Activated CD8-positive, alpha-beta T cell treated with anti-CD3 and anti-CD28 coated beads for 36 hours (primary cell): ENCODE measurements around the gene CTDP1. TPM values are rescaled to one million over a fixed set of nuclear protein-coding genes. Genes with fewer than 3 reads are reported as not detected.

Experiments
- ATAC-seq: fragments of 200-7000 bp; cut with Tn5 transposase; one replicate; pipeline ENCODE4 v1.10.0; 2021; ENCODE audit warnings: mild to moderate bottlenecking, moderate library complexity
- CTCF ChIA-PET: fragments of 350-600 bp; sonication (Branson Sonifier 250); formaldehyde crosslinking; loops from one replicate; lab custom pipeline; 2021; ENCODE audit warnings: antibody characterized with exemption; lab: Charles Lee
- POLR2A ChIA-PET: fragments of 350-600 bp; sonication (Branson Sonifier 250); formaldehyde crosslinking; loops from one replicate; lab custom pipeline; 2021; ENCODE audit warnings: antibody characterized with exemption; lab: Charles Lee
- DNase-seq: peaks from one replicate; pipeline ENCODE4 v3.0.0-alpha.2; 2020
- H3K27ac Mint-ChIP-seq: one replicate; pipeline ENCODE4 v1.8.0; 2021; ENCODE audit warnings: mild to moderate bottlenecking, mixed read lengths
- H3K27me3 Mint-ChIP-seq: one replicate; pipeline ENCODE4 v1.8.0; 2021; ENCODE audit warnings: mixed read lengths
- H3K36me3 Mint-ChIP-seq: one replicate; pipeline ENCODE4 v1.8.0; 2021; ENCODE audit warnings: low read depth, mixed read lengths
- H3K4me1 Mint-ChIP-seq: one replicate; pipeline ENCODE4 v1.8.0; 2021; ENCODE audit warnings: low read depth, mixed read lengths
- H3K4me3 Mint-ChIP-seq: one replicate; pipeline ENCODE4 v1.8.0; 2021; ENCODE audit warnings: mild to moderate bottlenecking, moderate library complexity, mixed read lengths
- H3K9me3 Mint-ChIP-seq: one replicate; pipeline ENCODE4 v1.8.0; 2021; ENCODE audit warnings: mixed read lengths
- CTCF ChIP-seq: fragments of 200-600 bp; IDR thresholded peaks from one replicate; pipeline ENCODE4 v1.8.0; 2022; ENCODE audit warnings: antibody characterized with exemption, mild to moderate bottlenecking
- intact Hi-C: fragments of 100-400 bp; cut with micrococcal nuclease; formaldehyde crosslinking; loops from one replicate; pipeline ENCODE4 v1.10.0; 2022
- total RNA-seq, 2 experiments: library from RNA; stranded (reverse); gene quantifications; one replicate each; pipeline ENCODE4 v1.2.3, GENCODE V29; 2021

CTDP1 gene
- total RNA-seq, 2 experiments from 2014 or later, result 54.9 to 55.6 TPM

- H3K27ac Mint-ChIP-seq, result no peak overlapping the region
- ATAC-seq (no peak), DNase-seq (no peak)
- no peaks in the 10 kb centered on the region for H3K9me3 Mint-ChIP-seq
- no peak overlapping the region for H3K4me3 Mint-ChIP-seq
- H3K27me3 Mint-ChIP-seq, result no peaks in the 10 kb centered on the region
- H3K4me1 Mint-ChIP-seq, result peaks cover 8% of the 10 kb centered on the region
- ChIA-PET CTCF (no interaction called here), POLR2A (interaction anchor here (0.7 kb wide), 1 partner anchor 168 kb away, joined by 3 read pairs; no protein-coding TSS in a partner anchor)
- peaks cover 51% of the 10 kb centered on the region for H3K36me3 Mint-ChIP-seq
- TF ChIP-seq CTCF, result no peak
- intact Hi-C loops, result no loop called here
Measured at GRCh38 chr18:79698668-79699335, 19.2 kb downstream of the CTDP1 start.

- intact Hi-C loops, result no loop called here
- no peak for TF ChIP-seq CTCF
- CTCF ChIA-PET, result no interaction called here
- ATAC-seq (no peak), DNase-seq (no peak)
- Mint-ChIP-seq H3K36me3 (peaks cover 56% of the 10 kb centered on the region), H3K27me3 (no peaks in the 10 kb centered on the region), H3K27ac (no peak overlapping the region), H3K4me3 (no peak overlapping the region), H3K4me1 (peaks cover 7% of the 10 kb centered on the region), H3K9me3 (no peaks in the 10 kb centered on the region)
- POLR2A ChIA-PET, result no interaction called here
Measured at GRCh38 chr18:79699653-79700052, 20.1 kb downstream of the CTDP1 start.

GRCh38 chr18:79702906-79703305 is 23.3 kb downstream of the CTDP1 start:
- CTCF ChIA-PET, result interaction anchor here (1.1 kb wide), 1 partner anchor 40 kb away, joined by 4 read pairs; no protein-coding TSS in a partner anchor
- Mint-ChIP-seq H3K4me1 (peaks cover 2% of the 10 kb centered on the region), H3K36me3 (peaks cover 62% of the 10 kb centered on the region), H3K9me3 (no peaks in the 10 kb centered on the region), H3K27ac (no peak overlapping the region), H3K27me3 (no peaks in the 10 kb centered on the region), H3K4me3 (no peak overlapping the region)
- no peak for ATAC-seq
- DNase-seq, result no peak
- intact Hi-C loops, result no loop called here
- TF ChIP-seq CTCF, result no peak
- POLR2A ChIA-PET, result no interaction called here

GRCh38 chr18:79704631-79705030 is 25.0 kb downstream of the CTDP1 start:
- Mint-ChIP-seq H3K36me3 (peaks cover 54% of the 10 kb centered on the region), H3K27ac (no peak overlapping the region), H3K4me1 (peaks cover 2% of the 10 kb centered on the region), H3K9me3 (no peaks in the 10 kb centered on the region), H3K27me3 (no peaks in the 10 kb centered on the region), H3K4me3 (no peak overlapping the region)
- intact Hi-C loops, result no loop called here
- POLR2A ChIA-PET, result no interaction called here
- CTCF ChIA-PET, result no interaction called here
- ATAC-seq (no peak), DNase-seq (no peak)
- no peak for TF ChIP-seq CTCF

GRCh38 chr18:79705272-79705671 is 25.7 kb downstream of the CTDP1 start:
- Mint-ChIP-seq H3K9me3 (no peaks in the 10 kb centered on the region), H3K36me3 (peaks cover 53% of the 10 kb centered on the region), H3K27ac (no peak overlapping the region), H3K4me3 (no peak overlapping the region), H3K27me3 (no peaks in the 10 kb centered on the region), H3K4me1 (peaks cover 2% of the 10 kb centered on the region)
- CTCF ChIA-PET, result no interaction called here
- intact Hi-C loops, result no loop called here
- no peak for TF ChIP-seq CTCF
- no peak for ATAC-seq
- POLR2A ChIA-PET, result no interaction called here
- no peak for DNase-seq
